Sigmoid colon (tissue), 4 donors: ENCODE data around the gene HDGF.
"Not testable (repeated sequence)": the region's sequence is repeated elsewhere in the genome, so short reads cannot be mapped to it uniquely, and the experiment has no call there.

Experiments
- POLR2A ChIP-seq, 2 donors: fragments of 450-650 bp; IDR thresholded peaks; one replicate each; pipeline ENCODE4 v1.6.1; 2016; ENCODE audit warnings: antibody characterized with exemption in 2 of 2, mild to moderate bottlenecking in 2 of 2, moderate library complexity in 2 of 2
- POLR2AphosphoS5 ChIP-seq, 4 donors: sonication (generic); formaldehyde crosslinking; IDR thresholded peaks; one replicate each; pipeline ENCODE4 v1.6.1; 2017; ENCODE audit warnings: antibody characterized with exemption in 4 of 4
- TF ChIP-seq, protein P1 (sequence below), 4 experiments: fragments of 450-650 bp in 3 of 4; fragments of 200-600 bp in 1 of 4; IDR thresholded peaks; one replicate each; pipeline ENCODE4 v1.5.1; 2016 to 2019; ENCODE audit warnings: antibody characterized with exemption in 4 of 4, mild to moderate bottlenecking in 3 of 4, moderate library complexity in 2 of 4

DNA sequence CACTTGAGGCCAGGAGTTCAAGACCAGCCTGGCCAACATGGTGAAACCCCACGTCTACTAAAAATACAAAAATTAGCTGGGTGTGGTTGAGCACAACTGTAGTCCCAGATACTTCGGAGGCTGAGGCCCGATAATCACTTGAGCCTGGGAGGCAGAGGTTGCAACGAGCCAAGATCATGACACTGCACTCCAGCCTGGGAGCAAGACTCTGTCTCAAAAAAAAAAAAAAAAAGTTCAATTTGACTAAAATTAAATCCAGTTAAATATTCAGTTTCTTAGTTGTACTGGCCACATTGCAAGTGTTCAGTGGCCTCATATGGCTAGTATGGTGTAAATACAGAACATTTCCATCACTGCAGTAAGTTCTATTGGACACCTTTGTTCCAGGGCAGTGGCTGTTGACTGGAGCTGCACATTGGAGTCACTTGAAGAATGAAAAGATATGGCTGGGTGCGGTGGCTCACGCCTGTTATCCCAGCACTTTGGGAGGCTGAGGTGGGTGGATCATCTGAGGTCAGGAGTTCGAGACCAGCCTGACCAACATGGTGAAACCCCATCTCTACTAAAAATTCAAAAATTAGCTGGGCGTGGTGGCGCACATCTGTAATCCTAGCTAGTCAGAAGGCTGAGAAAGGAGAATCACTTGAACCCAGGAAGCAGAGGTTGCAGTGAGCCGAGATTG is 6.2 kb upstream of the HDGF start:
- not testable (repeated sequence) for TF ChIP-seq POLR2A, POLR2AphosphoS5 (IDR thresholded peaks at IDR 0.05)
- TF ChIP-seq, protein P1, sequence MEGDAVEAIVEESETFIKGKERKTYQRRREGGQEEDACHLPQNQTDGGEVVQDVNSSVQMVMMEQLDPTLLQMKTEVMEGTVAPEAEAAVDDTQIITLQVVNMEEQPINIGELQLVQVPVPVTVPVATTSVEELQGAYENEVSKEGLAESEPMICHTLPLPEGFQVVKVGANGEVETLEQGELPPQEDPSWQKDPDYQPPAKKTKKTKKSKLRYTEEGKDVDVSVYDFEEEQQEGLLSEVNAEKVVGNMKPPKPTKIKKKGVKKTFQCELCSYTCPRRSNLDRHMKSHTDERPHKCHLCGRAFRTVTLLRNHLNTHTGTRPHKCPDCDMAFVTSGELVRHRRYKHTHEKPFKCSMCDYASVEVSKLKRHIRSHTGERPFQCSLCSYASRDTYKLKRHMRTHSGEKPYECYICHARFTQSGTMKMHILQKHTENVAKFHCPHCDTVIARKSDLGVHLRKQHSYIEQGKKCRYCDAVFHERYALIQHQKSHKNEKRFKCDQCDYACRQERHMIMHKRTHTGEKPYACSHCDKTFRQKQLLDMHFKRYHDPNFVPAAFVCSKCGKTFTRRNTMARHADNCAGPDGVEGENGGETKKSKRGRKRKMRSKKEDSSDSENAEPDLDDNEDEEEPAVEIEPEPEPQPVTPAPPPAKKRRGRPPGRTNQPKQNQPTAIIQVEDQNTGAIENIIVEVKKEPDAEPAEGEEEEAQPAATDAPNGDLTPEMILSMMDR (IDR thresholded peaks at IDR 0.05) = not testable (repeated sequence)
